Measurements from ENCODE around the gene COL18A1. TPM values are rescaled to one million over a fixed set of nuclear protein-coding genes. Genes with fewer than 3 reads are reported as not detected.
"Not testable (repeated sequence)": the region's sequence is repeated elsewhere in the genome, so short reads cannot be mapped to it uniquely, and the experiment has no call there.

COL18A1 gene
- total RNA-seq, 1 experiment from 2014 or later: 55.9 TPM

GRCh38 chr21:45494135-45494850 lies 89.3 kb downstream of the COL18A1 start:
- no peaks in the 10 kb centered on the region for H3K9me3 ChIP-seq (replicated peaks)
- no peak for DNase-seq (ENCODE audit: low read depth in 1 of 2, low spot score in 2 of 2)
- no peaks in the 10 kb centered on the region for H3K36me3 ChIP-seq
- no peak overlapping the region for H3K27ac ChIP-seq
- H3K4me3 ChIP-seq: no peak overlapping the region
- no peaks in the 10 kb centered on the region for H3K27me3 ChIP-seq (replicated peaks)
- no peaks in the 10 kb centered on the region for H3K4me1 ChIP-seq (replicated peaks)

DNA sequence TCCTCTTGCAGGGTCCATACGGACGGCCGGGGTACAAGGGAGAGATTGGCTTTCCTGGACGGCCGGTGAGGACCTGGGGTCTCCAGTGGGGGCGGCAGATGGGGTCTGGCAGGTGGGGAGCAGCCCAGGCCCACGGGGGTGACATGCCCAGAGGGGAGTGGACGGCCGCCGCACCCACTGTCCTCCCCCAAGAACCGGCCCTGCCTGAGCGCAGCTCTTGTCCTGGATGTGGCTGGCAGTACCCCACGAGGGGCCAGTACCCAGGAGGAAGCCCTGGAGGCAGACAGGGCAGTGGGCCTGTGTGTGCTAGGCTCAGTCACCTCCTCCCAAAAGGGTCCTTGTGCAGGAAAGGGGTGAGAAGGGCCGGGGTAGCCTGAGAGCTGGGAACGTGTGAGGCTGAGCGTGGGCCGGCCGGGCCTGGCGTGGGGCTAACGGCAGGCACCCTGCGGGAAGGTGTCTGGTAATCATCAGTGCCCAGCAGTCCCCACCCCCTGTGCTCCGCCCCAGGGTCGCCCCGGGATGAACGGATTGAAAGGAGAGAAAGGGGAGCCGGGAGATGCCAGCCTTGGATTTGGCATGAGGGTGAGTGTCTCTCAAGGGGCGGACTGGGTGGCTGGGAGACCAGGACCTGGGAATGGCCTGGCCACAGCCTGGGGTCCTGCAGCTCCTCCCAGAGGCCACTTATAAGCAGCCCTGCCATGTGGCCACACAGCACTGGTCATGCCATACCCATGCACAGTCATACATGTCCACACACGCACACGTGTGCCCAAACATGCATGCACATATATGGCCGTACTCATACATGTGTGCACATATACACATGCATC lies 90.1 kb downstream of the COL18A1 start:
- H3K27me3 ChIP-seq (replicated peaks): no peaks in the 10 kb centered on the region
- no peak overlapping the region for H3K27ac ChIP-seq
- no peak for DNase-seq (ENCODE audit: low read depth in 1 of 2, low spot score in 2 of 2)
- H3K4me1 ChIP-seq (replicated peaks): no peaks in the 10 kb centered on the region
- no peaks in the 10 kb centered on the region for H3K36me3 ChIP-seq
- no peak overlapping the region for H3K4me3 ChIP-seq
- H3K9me3 ChIP-seq (replicated peaks): no peaks in the 10 kb centered on the region

DNA sequence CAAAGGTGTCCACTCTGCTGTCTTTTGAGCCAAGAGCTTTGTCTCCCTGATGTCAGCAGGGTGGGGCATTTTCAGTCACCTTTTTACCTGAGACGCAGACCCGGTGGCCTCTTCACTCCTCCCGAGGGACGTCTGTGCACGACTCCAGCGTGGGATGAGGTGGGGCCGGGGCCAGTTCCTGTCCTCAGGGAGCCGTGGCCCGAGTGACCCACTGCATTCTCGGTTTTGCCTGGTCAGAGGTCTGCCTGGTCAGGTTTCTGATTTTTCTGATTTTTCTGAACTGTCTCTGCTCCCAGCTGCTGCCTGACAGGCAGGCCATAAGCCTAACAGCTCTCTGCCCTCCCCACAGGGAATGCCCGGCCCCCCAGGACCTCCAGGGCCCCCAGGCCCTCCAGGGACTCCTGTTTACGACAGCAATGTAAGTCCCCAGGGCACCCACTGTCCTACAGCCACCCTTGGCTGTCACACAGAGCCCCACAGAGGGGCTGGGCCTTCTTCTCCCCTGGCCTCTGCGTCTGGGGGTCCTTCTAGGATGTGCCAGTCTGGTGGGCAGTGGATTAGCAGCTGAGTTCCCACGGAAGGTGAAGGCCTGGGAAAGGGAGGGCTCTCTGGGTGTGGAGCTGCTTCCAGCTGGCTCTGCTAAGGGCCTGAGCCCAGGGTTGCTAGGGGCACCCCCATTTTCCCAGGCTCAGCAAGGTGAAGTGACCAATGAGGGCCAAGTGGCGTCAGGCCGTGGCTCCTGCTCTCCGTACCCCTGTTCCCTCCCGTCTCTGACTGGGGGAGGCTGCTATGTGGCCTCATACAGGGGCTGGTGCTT lies 91.4 kb downstream of the COL18A1 start:
- no peak overlapping the region for H3K4me3 ChIP-seq
- no peak for DNase-seq (ENCODE audit: low read depth in 1 of 2, low spot score in 2 of 2)
- no peaks in the 10 kb centered on the region for H3K36me3 ChIP-seq
- no peaks in the 10 kb centered on the region for H3K9me3 ChIP-seq (replicated peaks)
- no peaks in the 10 kb centered on the region for H3K4me1 ChIP-seq (replicated peaks)
- H3K27ac ChIP-seq: no peak overlapping the region
- no peaks in the 10 kb centered on the region for H3K27me3 ChIP-seq (replicated peaks)

DNA sequence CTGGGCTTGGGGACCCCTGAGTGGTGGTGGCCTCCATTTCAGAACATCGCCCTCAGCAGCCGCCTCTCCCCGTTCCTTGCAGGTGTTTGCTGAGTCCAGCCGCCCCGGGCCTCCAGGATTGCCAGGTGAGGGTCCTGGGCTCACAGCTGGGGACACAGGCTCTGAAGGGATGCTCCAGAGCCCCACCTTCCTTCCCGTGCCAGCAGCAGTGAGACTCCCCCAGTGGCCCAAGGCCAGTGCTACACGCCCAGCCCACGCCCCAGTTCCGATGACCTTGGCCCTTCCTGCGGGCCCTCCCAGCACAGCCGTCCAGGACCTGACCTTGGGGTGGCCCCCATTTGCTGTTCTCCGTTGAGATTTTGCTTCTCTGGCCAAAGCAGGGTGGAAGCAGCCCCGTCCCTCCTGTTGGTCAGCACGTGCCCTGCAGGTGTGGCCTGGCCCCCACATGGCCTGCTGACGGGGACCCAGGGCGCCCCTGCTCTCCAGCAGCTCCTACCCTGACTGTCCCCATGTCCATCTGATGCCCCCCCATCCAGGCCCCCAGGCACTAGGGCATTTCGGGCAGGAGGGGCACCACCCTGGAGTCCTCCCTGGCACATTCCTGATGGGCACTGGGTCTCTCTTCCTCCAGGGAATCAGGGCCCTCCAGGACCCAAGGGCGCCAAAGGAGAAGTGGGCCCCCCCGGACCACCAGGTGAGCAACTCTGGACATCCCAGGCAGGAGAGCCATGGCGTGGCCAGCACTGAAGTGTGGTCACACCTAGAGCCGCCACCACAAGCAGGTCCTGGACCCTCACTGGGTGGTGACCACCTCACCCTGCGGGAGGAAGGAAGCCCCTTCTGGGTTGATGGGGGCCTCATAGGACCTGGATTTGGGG lies 92.2 kb downstream of the COL18A1 start:
- no peaks in the 10 kb centered on the region for H3K36me3 ChIP-seq

DNA sequence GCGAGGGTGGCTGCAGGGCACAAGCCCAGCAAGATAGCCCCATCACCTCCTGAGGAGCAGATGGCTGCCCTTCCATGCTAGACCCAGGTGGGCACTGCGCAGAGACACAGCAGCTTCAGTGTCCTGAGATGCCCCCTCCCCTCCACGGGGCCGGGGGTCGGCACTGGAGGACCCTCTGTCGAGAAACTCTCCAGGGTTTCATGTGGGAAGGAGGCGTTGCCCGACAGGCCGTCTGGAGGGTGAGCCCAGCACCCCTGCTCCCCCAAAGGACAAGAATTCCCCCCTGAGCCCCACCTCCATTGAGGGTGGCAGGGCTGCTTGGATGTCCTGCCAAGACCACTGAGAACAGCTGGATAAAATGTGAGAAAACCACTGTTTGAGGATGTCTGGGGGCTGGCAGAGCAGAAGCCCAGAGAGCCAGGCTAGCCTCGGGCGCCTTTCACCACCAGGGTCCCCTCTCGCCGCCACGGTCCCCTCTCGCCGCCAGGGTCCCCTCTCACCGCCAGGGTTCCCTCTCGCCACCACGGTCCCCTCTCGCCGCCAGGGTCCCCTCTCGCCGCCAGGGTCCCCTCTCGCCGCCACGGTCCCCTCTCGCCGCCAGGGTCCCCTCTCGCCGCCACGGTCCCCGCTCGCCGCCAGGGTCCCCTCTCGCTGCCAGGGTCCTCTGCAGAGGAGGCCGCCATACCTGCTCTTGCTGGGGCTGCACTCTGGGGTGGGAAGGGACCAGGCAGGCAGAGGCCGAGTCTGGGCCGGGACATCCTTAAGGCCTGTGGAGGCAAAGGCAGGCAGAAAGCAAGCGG lies 93.1 kb downstream of the COL18A1 start:
- no peaks in the 10 kb centered on the region for H3K27me3 ChIP-seq (replicated peaks)
- H3K27ac ChIP-seq: no peak overlapping the region
- no peaks in the 10 kb centered on the region for H3K36me3 ChIP-seq

More for the DNA sequence above, 92.2 kb downstream of the COL18A1 start:
- no peaks in the 10 kb centered on the region for H3K4me1 ChIP-seq (replicated peaks)
- H3K9me3 ChIP-seq (replicated peaks): no peaks in the 10 kb centered on the region
- no peak overlapping the region for H3K4me3 ChIP-seq
- no peak for DNase-seq (ENCODE audit: low read depth in 1 of 2, low spot score in 2 of 2)
- no peak overlapping the region for H3K27ac ChIP-seq
- H3K27me3 ChIP-seq (replicated peaks): no peaks in the 10 kb centered on the region

DNA sequence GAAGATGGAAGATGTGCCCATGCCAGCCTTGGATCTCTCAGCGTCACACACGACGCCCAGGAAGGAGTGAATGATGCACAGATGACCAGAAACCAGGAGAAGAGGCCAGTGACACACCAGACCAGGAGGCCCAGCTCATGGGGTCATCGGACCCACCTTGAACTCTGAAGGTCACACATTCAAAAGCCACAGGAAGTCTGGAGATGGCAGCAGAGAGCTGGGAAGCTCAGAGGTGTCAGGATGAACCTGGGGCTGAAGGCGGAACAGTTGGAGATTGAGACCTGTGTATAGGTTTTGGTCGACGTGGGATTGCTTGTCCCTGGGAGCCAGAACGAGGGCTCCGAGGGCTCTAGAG lies 93.7 kb downstream of the COL18A1 start:
- no peak for DNase-seq (ENCODE audit: low read depth in 1 of 2, low spot score in 2 of 2)
- Histone ChIP-seq H3K36me3 (no peaks in the 10 kb centered on the region), H3K27ac (no peak overlapping the region), H3K4me1 (replicated peaks) (no peaks in the 10 kb centered on the region), H3K9me3 (replicated peaks) (no peaks in the 10 kb centered on the region), H3K4me3 (no peak overlapping the region), H3K27me3 (replicated peaks) (no peaks in the 10 kb centered on the region)

More for the DNA sequence above, 93.1 kb downstream of the COL18A1 start:
- DNase-seq (ENCODE audit: low read depth in 1 of 2, low spot score in 2 of 2): no peak
- no peaks in the 10 kb centered on the region for H3K4me1 ChIP-seq (replicated peaks)
- no peak overlapping the region for H3K4me3 ChIP-seq
- H3K9me3 ChIP-seq (replicated peaks): no peaks in the 10 kb centered on the region

- H3K27ac ChIP-seq: no peak overlapping the region
- H3K4me3 ChIP-seq: no peak overlapping the region
- H3K9me3 ChIP-seq (replicated peaks): no peaks in the 10 kb centered on the region
- H3K27me3 ChIP-seq (replicated peaks): no peaks in the 10 kb centered on the region
- H3K36me3 ChIP-seq: no peaks in the 10 kb centered on the region
- no peak for DNase-seq (ENCODE audit: low read depth in 1 of 2, low spot score in 2 of 2)
- no peaks in the 10 kb centered on the region for H3K4me1 ChIP-seq (replicated peaks)
These were observed 94.3 kb downstream of the COL18A1 start for GRCh38 chr21:45499201-45499750.

DNA sequence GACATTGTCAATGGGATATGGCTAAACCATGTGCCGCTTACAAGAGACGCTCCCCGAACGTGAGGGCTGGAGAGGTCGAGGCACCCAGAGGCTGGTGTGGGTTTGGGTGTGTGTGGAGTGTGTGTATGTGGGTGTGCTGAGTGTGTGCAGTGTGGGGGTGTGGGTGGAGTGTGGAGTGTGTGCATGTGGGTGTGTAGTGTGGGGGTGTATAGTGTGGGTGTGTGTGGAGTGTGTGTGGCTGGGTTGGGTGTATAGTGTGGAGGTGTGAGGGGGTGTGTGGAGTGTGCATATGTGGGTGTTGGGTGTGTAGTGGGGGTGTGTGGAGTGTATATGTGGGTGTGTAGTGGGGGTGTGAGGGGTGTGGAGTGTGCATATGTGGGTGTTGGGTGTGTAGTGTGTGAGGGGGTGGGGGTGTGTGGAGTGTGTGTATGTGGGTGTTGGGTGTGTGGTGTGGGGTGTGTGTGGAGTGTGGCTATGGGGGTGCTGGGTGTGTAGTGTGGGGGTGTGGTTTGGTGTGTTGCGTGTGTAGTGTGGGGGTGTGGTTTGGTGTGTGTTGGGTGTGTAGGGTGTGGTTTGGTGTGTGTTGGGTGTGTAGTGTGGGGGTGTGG lies 95.1 kb downstream of the COL18A1 start:
- Histone ChIP-seq H3K27me3 (replicated peaks) (no peaks in the 10 kb centered on the region), H3K4me1 (replicated peaks) (no peaks in the 10 kb centered on the region), H3K27ac (no peak overlapping the region), H3K36me3 (no peaks in the 10 kb centered on the region), H3K9me3 (replicated peaks) (no peaks in the 10 kb centered on the region), H3K4me3 (no peak overlapping the region)
- no peak for DNase-seq (ENCODE audit: low read depth in 1 of 2, low spot score in 2 of 2)

DNA sequence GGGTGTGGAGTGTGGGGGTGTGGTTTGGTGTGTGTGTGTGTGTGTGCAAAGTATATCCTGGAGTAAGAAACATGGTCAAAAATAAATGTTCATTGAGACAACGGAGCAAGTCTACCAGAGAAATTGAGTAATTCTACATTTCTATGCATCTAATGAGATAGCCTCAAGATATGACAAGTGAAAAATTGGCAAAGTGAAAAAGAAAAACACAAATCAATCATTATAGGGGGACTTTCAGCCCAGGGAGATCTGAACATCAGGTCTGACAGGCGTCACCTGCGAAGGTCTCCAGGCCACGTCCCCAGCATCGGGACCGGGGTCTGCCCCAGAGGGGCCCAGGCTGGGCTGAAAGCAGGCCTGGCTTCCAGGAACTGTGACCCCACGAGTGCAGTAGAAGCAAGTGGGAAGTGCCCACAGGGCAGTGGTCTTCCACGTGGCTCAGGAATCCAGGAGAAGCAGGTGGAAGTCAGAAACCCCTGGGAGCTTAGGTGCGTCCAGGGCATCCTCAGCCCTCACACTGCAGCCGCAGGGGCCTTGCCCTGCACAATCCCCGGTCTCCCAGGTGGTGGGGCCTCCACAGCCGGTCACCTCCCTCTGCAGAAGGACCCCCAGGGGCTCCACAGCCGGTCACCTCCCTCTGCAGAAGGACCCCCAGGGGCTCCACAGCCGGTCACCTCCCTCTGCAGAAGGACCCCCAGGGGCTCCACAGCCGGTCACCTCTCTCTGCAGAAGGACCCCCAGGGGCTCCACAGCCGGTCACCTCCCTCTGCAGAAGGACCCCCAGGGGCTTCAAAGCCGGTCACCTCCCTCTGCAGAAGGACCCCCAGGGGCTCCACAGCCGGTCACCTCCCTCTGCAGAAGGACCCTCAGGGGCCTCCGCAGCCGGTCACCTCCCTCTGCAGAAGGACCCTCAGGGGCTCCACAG lies 96.4 kb downstream of the COL18A1 start:
- not testable (repeated sequence) for H3K36me3 ChIP-seq; DNase-seq (ENCODE audit: low read depth in 1 of 2, low spot score in 2 of 2); H3K27ac ChIP-seq; H3K9me3 ChIP-seq (replicated peaks); H3K27me3 ChIP-seq (replicated peaks); H3K4me1 ChIP-seq (replicated peaks); H3K4me3 ChIP-seq

DNA sequence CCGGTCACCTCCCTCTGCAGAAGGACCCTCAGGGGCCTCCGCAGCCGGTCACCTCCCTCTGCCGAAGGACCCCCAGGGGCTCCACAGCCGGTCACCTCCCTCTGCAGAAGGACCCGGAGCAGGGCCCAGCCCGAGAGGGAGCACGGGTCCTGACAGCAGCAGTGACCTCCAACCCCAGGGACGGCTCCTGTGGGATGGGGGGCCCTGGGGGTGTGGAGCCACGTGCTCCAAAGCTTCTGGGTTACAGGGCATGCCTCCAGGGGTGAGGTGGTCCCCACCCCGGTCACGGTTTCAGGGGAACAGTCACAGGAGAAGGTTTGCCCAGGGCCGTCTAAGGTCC lies 97.0 kb downstream of the COL18A1 start:
- H3K4me3 ChIP-seq: no peak overlapping the region

DNA sequence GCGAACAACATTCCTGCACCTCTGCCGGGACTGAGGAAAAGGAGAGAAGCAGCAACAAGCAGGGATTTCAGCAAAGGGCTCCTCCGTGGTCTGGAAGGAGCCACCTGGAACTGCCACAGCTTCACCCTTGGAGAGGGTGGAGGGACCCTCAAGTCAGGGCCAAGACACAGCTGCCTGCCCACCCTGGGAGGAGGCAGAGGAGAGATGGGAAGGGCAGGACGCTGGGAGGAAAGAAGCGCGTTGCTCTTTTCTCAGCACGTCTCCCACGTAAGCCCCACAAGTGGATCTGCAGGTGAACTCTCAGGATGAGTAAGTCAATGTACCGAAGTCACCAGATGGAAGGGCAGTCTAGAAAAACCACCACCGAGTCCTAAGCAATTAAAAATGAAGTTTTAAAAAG lies 97.6 kb downstream of the COL18A1 start:
- no peak for DNase-seq (ENCODE audit: low read depth in 1 of 2, low spot score in 2 of 2)
- Histone ChIP-seq H3K27me3 (replicated peaks) (no peaks in the 10 kb centered on the region), H3K27ac (no peak overlapping the region), H3K36me3 (no peaks in the 10 kb centered on the region), H3K4me1 (replicated peaks) (no peaks in the 10 kb centered on the region), H3K4me3 (no peak overlapping the region), H3K9me3 (replicated peaks) (no peaks in the 10 kb centered on the region)

More for the DNA sequence above, 97.0 kb downstream of the COL18A1 start:
- no peak for DNase-seq (ENCODE audit: low read depth in 1 of 2, low spot score in 2 of 2)
- Histone ChIP-seq H3K36me3 (no peaks in the 10 kb centered on the region), H3K27ac (no peak overlapping the region), H3K27me3 (replicated peaks) (no peaks in the 10 kb centered on the region), H3K4me1 (replicated peaks) (no peaks in the 10 kb centered on the region), H3K9me3 (replicated peaks) (no peaks in the 10 kb centered on the region)
